Adrenal gland (tissue), 12 donors: ENCODE results near the gene ARFGAP1. TPM values are rescaled to one million over a fixed set of nuclear protein-coding genes. Genes with fewer than 3 reads are reported as not detected.

Source experiments
- DNase-seq, 7 donors: peaks; one replicate each; pipeline ENCODE4 v3.0.0-alpha.2; 2019 to 2020
- H3K27ac ChIP-seq, 5 donors: fragments of 200-600 bp; sonication (generic) in 4 of 5; 1 replicate in 3 of 5; 2 replicates in 2 of 5; pipeline versions ENCODE4 v1.5.1 to v1.8.0; 2016 to 2020; ENCODE audit warnings: mild to moderate bottlenecking in 1 of 5
- H3K27me3 ChIP-seq: fragments of 200-600 bp; 2 replicates; pipeline ENCODE4 v1.8.0; 2021
- H3K36me3 ChIP-seq, 2 donors: fragments of 200-600 bp; replicated peaks in 1 of 2; 1 replicate in 1 of 2; 2 replicates in 1 of 2; pipeline versions ENCODE4 v1.5.1 to v1.8.0; 2018 to 2022
- H3K4me1 ChIP-seq, 2 donors: fragments of 200-600 bp; replicated peaks in 1 of 2; 1 replicate in 1 of 2; 2 replicates in 1 of 2; pipeline versions ENCODE4 v1.5.1 to v1.8.0; 2018 to 2021
- H3K4me3 ChIP-seq, 4 donors: fragments of 200-600 bp; sonication (generic) in 3 of 4; one replicate each; pipeline ENCODE4 v1.5.1; 2016 to 2018
- H3K9me3 ChIP-seq, 3 donors: fragments of 200-600 bp; sonication (generic) in 1 of 3; replicated peaks in 1 of 3; 1 replicate in 2 of 3; 2 replicates in 1 of 3; pipeline versions ENCODE4 v1.5.1 to v1.8.0; 2016 to 2021
- CTCF ChIP-seq, 6 experiments: fragments of 450-650 bp in 4 of 6; fragments of 200-600 bp in 2 of 6; sonication (generic) in 1 of 6; IDR thresholded peaks; 1 replicate in 5 of 6; 2 replicates in 1 of 6; pipeline versions ENCODE4 v1.5.1 to v1.8.0; 2016 to 2021; ENCODE audit warnings: antibody characterized with exemption in 6 of 6, mild to moderate bottlenecking in 2 of 6, moderate library complexity in 1 of 6
- POLR2A ChIP-seq, 2 donors: fragments of 450-650 bp; IDR thresholded peaks; one replicate each; pipeline ENCODE4 v1.6.1; 2017; ENCODE audit warnings: antibody characterized with exemption in 2 of 2, mild to moderate bottlenecking in 2 of 2, moderate library complexity in 1 of 2
- WGBS, 4 donors: extraction: QIAGEN DNeasy Blood & Tissue Kit in 2 of 4; methylation state at CpG; one replicate each; pipeline versions ENCODE4 v1.1.5 to v1.1.7; 2013 to 2017; 5-methylcytosine and 5-hydroxymethylcytosine counted together
- intact Hi-C, 2 donors: fragments of 100-400 bp; cut with DNase I; formaldehyde crosslinking; loops; one replicate each; pipeline versions ENCODE4 v1.14.1 to v1.15.0; 2022 to 2023
- polyA plus RNA-seq, 3 donors: library from polyadenylated mRNA; stranded (reverse); fragments of 200-250 nt in 2 of 3; fragments of 350-450 nt in 1 of 3; fragmentation: Illumina TruSeq in 1 of 3; extraction: RNeasy Lipid Tissue Mini Kit (QIAGEN cat#74804) in 1 of 3; gene quantifications; one replicate each; pipeline ENCODE4 v1.2.3, GENCODE V29; 2013 to 2014
- total RNA-seq, 9 donors: library from RNA; depleted of rRNA in 4 of 9; stranded (reverse); fragments of >200 nt in 4 of 9; fragments of 120-200 nt in 1 of 9; fragmentation: NEBNext Ultra II Directional in 1 of 9; extraction: Animal tissue kit (Norgen Biotek cat#: 25700) in 1 of 9; gene quantifications; one replicate each; pipeline versions ENCODE4 v1.1.0 to v1.2.4, GENCODE V29; 2013 to 2023
- donor health status: healthy with polysubstance abuse.
- donor health status: Bipolar disorder and iron deficiency.
- donor health status: DM: yes; HTN: yes; CAD: no.
- donor health status: DM: no; HTN: no; CAD: no.
- donor health status: DM: no; HTN: no; CAD: no.
- donor health status: DM: yes; HTN: yes; CAD: no.

ARFGAP1 gene
- total and polyA plus RNA-seq, 12 donors, result 13.0 to 286 (median 61.5) TPM

GRCh38 chr20:63310265-63310991, 37.8 kb downstream of the ARFGAP1 start:
- H3K36me3 ChIP-seq, result no peaks in the 10 kb centered on the region
- no peaks in the 10 kb centered on the region for H3K9me3 ChIP-seq
- no peak overlapping the region for H3K4me3 ChIP-seq
- TF ChIP-seq CTCF (IDR thresholded peaks at IDR 0.05) (no peak), POLR2A (IDR thresholded peaks at IDR 0.05) (no peak)
- no peak overlapping the region for H3K27ac ChIP-seq
- DNase-seq, result no peak
- 67 to 77% (median 74%) methylated on average over 17 to 20 of the region's 20 CpGs for WGBS, 4 donors
- intact Hi-C loops, result loop anchor here in 1 of 2 donors (2.0 kb wide), 1 partner anchor 70 kb away; no protein-coding TSS in a partner anchor
- H3K27me3 ChIP-seq, result peaks cover 34% of the 10 kb centered on the region
- H3K4me1 ChIP-seq, result no peaks in the 10 kb centered on the region

GRCh38 chr20:63311186-63311832, 38.7 kb downstream of the ARFGAP1 start:
- H3K4me3 ChIP-seq, result no peak overlapping the region
- peaks cover 29% of the 10 kb centered on the region for H3K27me3 ChIP-seq
- no peaks in the 10 kb centered on the region for H3K9me3 ChIP-seq
- H3K36me3 ChIP-seq, result no peaks in the 10 kb centered on the region
- no peak for DNase-seq
- 84 to 91% (median 88%) methylated on average over 18 to 29 of the region's 29 CpGs for WGBS, 4 donors
- no peak overlapping the region for H3K27ac ChIP-seq
- H3K4me1 ChIP-seq, result no peaks in the 10 kb centered on the region
- intact Hi-C loops, result loop anchor here in 1 of 2 donors (2.0 kb wide), 1 partner anchor 69 kb away; no protein-coding TSS in a partner anchor
- TF ChIP-seq CTCF (IDR thresholded peaks at IDR 0.05) (no peak), POLR2A (IDR thresholded peaks at IDR 0.05) (no peak)

- Histone ChIP-seq H3K27me3 (peaks cover 24% of the 10 kb centered on the region), H3K27ac (no peak overlapping the region), H3K4me3 (no peak overlapping the region), H3K36me3 (no peaks in the 10 kb centered on the region), H3K4me1 (no peaks in the 10 kb centered on the region), H3K9me3 (no peaks in the 10 kb centered on the region)
- no peak for TF ChIP-seq POLR2A (IDR thresholded peaks at IDR 0.05)
- WGBS, 4 donors, result 62 to 74% (median 74%) methylated on average over 8 to 18 of the region's 18 CpGs
- no peak for DNase-seq
- intact Hi-C loops, result loop anchor here in 1 of 2 donors (2.0 kb wide), 1 partner anchor 69 kb away; no protein-coding TSS in a partner anchor
These were observed 39.2 kb downstream of the ARFGAP1 start for GRCh38 chr20:63311833-63312243.

- no peaks in the 10 kb centered on the region for H3K36me3 ChIP-seq
- H3K27me3 ChIP-seq, result peaks cover 20% of the 10 kb centered on the region
- no peak overlapping the region for H3K27ac ChIP-seq
- no peak for DNase-seq
- no peak for TF ChIP-seq POLR2A (IDR thresholded peaks at IDR 0.05)
- no peak for TF ChIP-seq CTCF (IDR thresholded peaks at IDR 0.05)
- no peaks in the 10 kb centered on the region for H3K9me3 ChIP-seq
- no peaks in the 10 kb centered on the region for H3K4me1 ChIP-seq
- H3K4me3 ChIP-seq, result no peak overlapping the region
- 75 to 83% (median 77%) methylated on average over 4 to 9 of the region's 9 CpGs for WGBS, 4 donors
- intact Hi-C loops, result no loop called here
These were observed 39.7 kb downstream of the ARFGAP1 start for GRCh38 chr20:63312273-63312672.
